ENCODE results near the gene CREB3L4. TPM values are rescaled to one million over a fixed set of nuclear protein-coding genes. Genes with fewer than 3 reads are reported as not detected.

Gene CREB3L4, protein sequence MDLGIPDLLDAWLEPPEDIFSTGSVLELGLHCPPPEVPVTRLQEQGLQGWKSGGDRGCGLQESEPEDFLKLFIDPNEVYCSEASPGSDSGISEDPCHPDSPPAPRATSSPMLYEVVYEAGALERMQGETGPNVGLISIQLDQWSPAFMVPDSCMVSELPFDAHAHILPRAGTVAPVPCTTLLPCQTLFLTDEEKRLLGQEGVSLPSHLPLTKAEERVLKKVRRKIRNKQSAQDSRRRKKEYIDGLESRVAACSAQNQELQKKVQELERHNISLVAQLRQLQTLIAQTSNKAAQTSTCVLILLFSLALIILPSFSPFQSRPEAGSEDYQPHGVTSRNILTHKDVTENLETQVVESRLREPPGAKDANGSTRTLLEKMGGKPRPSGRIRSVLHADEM
- total RNA-seq = 12.2 TPM
- long read RNA-seq, partial matches to known transcripts = 2 of 15 reads
- long read RNA-seq, other reads (novel, unspliced or antisense) = 8 of 15 reads

DNA sequence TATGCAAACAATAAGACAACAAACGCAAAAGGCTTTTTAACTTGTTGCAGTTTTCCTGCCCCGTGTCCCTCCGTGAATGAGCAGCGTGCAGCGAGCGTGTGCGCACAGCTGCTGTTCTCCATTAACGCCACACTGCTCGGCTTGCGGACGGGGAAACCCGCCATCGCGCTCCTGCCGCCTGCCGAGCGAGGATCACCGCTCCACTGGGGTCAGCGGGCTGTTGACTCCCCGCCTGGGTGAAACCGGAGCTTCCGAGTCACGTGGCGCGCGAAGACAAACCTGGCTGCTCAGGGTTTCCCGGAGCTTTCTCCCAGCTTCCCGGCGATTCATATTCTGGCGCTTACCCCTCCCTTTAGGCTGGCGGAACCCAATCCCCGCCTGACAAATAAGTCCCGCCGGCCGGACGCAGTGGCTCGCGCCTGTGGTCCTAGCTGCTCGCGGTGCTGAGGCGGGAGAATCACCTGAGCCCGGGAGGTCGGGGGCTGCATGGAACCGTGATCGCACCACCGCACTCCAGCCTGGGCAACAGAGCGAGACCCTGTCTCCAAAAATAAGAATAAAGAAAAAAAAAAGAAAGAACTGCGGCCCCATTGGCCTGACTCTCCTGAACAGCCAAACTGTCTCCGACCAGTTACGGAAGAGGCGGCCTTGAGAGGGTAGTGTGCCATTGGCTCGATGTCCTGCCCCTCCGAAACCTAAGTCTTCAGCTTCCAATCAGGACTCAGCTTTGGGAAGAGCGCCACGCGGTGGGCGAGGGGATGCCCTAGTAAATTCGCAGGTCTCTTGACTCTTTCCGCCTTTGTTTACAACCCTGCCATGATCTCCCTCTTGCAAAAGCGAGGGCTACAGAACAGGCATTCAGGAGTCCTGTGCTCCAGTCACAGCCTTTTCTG, at the start of gene CREB3L4:
TSS of gene CREB3L4 (plus strand) at position 796 of the 893 bp plus-strand sequence. CDS start 624 bp downstream, outside the sequence.
- H3K27me3 ChIP-seq (ENCODE audit: low read depth) = no peaks in the 10 kb centered on the region
- no peaks in the 10 kb centered on the region for H3K9me3 ChIP-seq
- TF ChIP-seq, protein P1, sequence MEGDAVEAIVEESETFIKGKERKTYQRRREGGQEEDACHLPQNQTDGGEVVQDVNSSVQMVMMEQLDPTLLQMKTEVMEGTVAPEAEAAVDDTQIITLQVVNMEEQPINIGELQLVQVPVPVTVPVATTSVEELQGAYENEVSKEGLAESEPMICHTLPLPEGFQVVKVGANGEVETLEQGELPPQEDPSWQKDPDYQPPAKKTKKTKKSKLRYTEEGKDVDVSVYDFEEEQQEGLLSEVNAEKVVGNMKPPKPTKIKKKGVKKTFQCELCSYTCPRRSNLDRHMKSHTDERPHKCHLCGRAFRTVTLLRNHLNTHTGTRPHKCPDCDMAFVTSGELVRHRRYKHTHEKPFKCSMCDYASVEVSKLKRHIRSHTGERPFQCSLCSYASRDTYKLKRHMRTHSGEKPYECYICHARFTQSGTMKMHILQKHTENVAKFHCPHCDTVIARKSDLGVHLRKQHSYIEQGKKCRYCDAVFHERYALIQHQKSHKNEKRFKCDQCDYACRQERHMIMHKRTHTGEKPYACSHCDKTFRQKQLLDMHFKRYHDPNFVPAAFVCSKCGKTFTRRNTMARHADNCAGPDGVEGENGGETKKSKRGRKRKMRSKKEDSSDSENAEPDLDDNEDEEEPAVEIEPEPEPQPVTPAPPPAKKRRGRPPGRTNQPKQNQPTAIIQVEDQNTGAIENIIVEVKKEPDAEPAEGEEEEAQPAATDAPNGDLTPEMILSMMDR (IDR thresholded peaks at IDR 0.05) = peak; percentile 50
- ATAC-seq (peak; percentile 90 to 91), DNase-seq (peak; percentile 93)
- peaks cover 39% of the 10 kb centered on the region for H3K4me1 ChIP-seq
- intact Hi-C loops (cut with DNase I) = no loop called here
- H3K36me3 ChIP-seq = no peaks in the 10 kb centered on the region
- H3K4me3 ChIP-seq = peak within 1 kb of the TSS; percentile 73
- peak within 1 kb of the TSS; percentile 94 for H3K27ac ChIP-seq

- H3K27me3 ChIP-seq (ENCODE audit: low read depth) = no peaks in the 10 kb centered on the region
- intact Hi-C loops (cut with DNase I) = no loop called here
- H3K9me3 ChIP-seq = no peaks in the 10 kb centered on the region
- H3K4me1 ChIP-seq = peaks cover 46% of the 10 kb centered on the region
- no peak overlapping the region for H3K4me3 ChIP-seq
- peaks cover 21% of the 10 kb centered on the region for H3K36me3 ChIP-seq
- H3K27ac ChIP-seq = peak overlapping the region; percentile 46
- TF ChIP-seq, protein P1 (IDR thresholded peaks at IDR 0.05) = no peak
- ATAC-seq (no peak), DNase-seq (no peak)
These were observed 47.5 kb upstream of the CREB3L4 start for GRCh38 chr1:153919876-153920852.

DNA sequence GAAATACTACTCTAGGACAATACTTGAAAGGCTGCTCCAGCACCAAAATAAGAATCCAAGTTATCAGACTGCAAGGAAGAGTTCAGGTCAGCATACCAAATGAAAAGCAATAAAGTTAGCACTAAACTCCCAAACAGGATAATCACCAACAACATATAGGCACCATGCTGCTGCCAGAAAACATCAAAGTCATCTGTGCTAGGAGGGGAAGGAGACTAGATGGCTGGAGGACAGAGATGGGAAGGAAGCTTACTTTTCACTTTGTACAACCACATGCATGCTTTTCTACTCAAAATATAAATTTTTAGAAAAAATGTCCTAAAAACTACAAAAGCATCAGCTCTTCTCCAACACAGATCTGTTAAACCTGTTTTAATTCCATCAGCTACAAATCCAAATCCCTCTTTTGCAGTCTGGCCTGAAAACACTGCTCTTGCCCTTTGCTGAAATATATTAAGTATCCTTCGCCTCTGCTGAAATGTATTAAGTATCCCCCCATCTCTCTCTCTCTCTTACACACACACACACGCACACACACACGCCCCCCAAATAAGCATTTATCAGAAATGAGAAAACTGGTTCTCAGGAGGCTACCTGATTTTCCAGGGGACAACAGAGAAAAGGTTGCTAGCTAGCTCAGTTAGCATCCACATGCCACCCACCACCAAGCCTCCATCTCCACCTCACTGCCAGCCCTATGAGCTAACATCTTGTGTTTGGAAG, 46.5 kb upstream of the CREB3L4 start:
- Histone ChIP-seq H3K27me3 (ENCODE audit: low read depth) (no peaks in the 10 kb centered on the region), H3K27ac (peak overlapping the region; percentile 46), H3K4me3 (peak overlapping the region; percentile 78), H3K9me3 (no peaks in the 10 kb centered on the region), H3K4me1 (peaks cover 46% of the 10 kb centered on the region), H3K36me3 (peaks cover 14% of the 10 kb centered on the region)
- no peak for ATAC-seq
- TF ChIP-seq, protein P1 (IDR thresholded peaks at IDR 0.05) = no peak
- intact Hi-C loops (cut with DNase I) = no loop called here
- DNase-seq = no peak

GRCh38 chr1:153921803-153922075, 46.0 kb upstream of the CREB3L4 start:
- DNase-seq (no peak), ATAC-seq (no peak)
- intact Hi-C loops (cut with DNase I) = no loop called here
- H3K36me3 ChIP-seq = peaks cover 11% of the 10 kb centered on the region
- TF ChIP-seq, protein P1 (IDR thresholded peaks at IDR 0.05) = no peak
- peak overlapping the region; percentile 78 for H3K4me3 ChIP-seq
- peaks cover 46% of the 10 kb centered on the region for H3K4me1 ChIP-seq
- no peaks in the 10 kb centered on the region for H3K9me3 ChIP-seq
- no peaks in the 10 kb centered on the region for H3K27me3 ChIP-seq (ENCODE audit: low read depth)
- H3K27ac ChIP-seq = peak overlapping the region; percentile 83

Measured in lower lobe of right lung (tissue), 2 donors.